Glutamatergic neuron (in vitro differentiated cells): ENCODE results near the gene INPP5F. TPM values are rescaled to one million over a fixed set of nuclear protein-coding genes. Genes with fewer than 3 reads are reported as not detected.

Experiments
- DNase-seq: peaks from one replicate; pipeline ENCODE4 v3.0.0; 2022
- H3K27ac Mint-ChIP-seq: one replicate; pipeline ENCODE4 v1.8.0; 2020; ENCODE audit warnings: mild to moderate bottlenecking, mixed read lengths, inconsistent platforms; ENCODE audit not compliant: unreplicated experiment
- H3K27me3 Mint-ChIP-seq: one replicate; pipeline ENCODE4 v1.8.0; 2020; ENCODE audit warnings: mild to moderate bottlenecking, moderate library complexity, mixed read lengths, inconsistent platforms; ENCODE audit not compliant: unreplicated experiment
- H3K36me3 Mint-ChIP-seq: one replicate; pipeline ENCODE4 v1.8.0; 2020; ENCODE audit warnings: mild to moderate bottlenecking, mixed read lengths, inconsistent platforms; ENCODE audit not compliant: unreplicated experiment
- H3K4me1 Mint-ChIP-seq: one replicate; pipeline ENCODE4 v1.8.0; 2020; ENCODE audit warnings: mild to moderate bottlenecking, low read depth, mixed read lengths, inconsistent platforms; ENCODE audit not compliant: unreplicated experiment
- H3K4me3 Mint-ChIP-seq: one replicate; pipeline ENCODE4 v1.8.0; 2020; ENCODE audit warnings: mild to moderate bottlenecking, mixed read lengths, inconsistent platforms; ENCODE audit not compliant: unreplicated experiment
- H3K9me3 Mint-ChIP-seq: one replicate; pipeline ENCODE4 v1.8.0; 2020; ENCODE audit warnings: mild to moderate bottlenecking, moderate library complexity, mixed read lengths, inconsistent platforms; ENCODE audit not compliant: unreplicated experiment
- total RNA-seq: library from RNA; stranded (reverse); fragmentation: NEBNext Ultra II Directional; extraction: Animal tissue kit (Norgen Biotek cat#: 25700); gene quantifications from one replicate; pipeline ENCODE4 v1.2.1, GENCODE V29; 2021; ENCODE audit not compliant: unreplicated experiment
- TF ChIP-seq, protein P1 (sequence below): fragments of 200-600 bp; sonication (generic); IDR thresholded peaks from one replicate; pipeline ENCODE4 v1.5.0; 2021; ENCODE audit not compliant: partially characterized antibody, unreplicated experiment

The INPP5F gene
- total RNA-seq, 1 donor from 2014 or later: 186 TPM

DNA sequence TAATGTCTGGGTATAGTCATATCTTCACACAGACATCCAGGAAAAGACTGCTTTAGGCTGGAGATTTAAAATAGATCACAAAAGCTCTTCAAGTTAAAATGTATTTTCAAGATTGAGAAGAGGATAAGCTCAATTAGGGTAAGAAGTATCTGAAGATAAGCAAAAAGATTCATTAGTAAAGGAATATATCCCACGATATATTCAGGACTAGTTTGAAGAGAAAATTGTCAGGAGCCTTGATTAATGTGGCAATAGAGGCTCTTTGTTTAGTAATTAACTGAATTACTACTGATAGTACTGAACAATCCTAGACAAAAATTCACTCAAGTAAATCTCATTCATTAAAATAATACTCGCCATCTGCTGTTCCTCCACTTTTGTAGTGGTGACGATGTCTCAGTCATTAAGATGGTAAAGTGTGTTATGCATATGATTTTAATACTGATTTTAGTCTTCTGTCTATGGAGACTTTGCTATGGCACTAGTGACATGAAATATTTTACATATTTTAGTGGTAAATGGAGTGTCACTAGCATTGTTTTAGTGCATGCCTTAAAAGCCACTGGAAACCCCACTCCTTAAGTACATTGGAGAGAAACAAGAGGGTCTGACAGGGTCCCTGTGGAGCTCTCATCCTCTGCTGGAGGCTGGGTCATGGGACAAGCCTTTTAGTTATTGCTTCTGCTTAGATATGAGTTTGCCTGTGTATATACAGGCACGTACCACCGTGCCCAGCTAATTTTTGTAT is 32.8 kb downstream of the INPP5F start:
- H3K27me3 Mint-ChIP-seq: peaks cover 9% of the 10 kb centered on the region
- DNase-seq: no peak
- TF ChIP-seq, protein P1, sequence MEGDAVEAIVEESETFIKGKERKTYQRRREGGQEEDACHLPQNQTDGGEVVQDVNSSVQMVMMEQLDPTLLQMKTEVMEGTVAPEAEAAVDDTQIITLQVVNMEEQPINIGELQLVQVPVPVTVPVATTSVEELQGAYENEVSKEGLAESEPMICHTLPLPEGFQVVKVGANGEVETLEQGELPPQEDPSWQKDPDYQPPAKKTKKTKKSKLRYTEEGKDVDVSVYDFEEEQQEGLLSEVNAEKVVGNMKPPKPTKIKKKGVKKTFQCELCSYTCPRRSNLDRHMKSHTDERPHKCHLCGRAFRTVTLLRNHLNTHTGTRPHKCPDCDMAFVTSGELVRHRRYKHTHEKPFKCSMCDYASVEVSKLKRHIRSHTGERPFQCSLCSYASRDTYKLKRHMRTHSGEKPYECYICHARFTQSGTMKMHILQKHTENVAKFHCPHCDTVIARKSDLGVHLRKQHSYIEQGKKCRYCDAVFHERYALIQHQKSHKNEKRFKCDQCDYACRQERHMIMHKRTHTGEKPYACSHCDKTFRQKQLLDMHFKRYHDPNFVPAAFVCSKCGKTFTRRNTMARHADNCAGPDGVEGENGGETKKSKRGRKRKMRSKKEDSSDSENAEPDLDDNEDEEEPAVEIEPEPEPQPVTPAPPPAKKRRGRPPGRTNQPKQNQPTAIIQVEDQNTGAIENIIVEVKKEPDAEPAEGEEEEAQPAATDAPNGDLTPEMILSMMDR: no peak
- no peaks in the 10 kb centered on the region for H3K36me3 Mint-ChIP-seq
- peak overlapping the region; percentile 24 for H3K27ac Mint-ChIP-seq
- no peaks in the 10 kb centered on the region for H3K9me3 Mint-ChIP-seq
- H3K4me3 Mint-ChIP-seq: no peak overlapping the region
- peaks cover 32% of the 10 kb centered on the region for H3K4me1 Mint-ChIP-seq

DNA sequence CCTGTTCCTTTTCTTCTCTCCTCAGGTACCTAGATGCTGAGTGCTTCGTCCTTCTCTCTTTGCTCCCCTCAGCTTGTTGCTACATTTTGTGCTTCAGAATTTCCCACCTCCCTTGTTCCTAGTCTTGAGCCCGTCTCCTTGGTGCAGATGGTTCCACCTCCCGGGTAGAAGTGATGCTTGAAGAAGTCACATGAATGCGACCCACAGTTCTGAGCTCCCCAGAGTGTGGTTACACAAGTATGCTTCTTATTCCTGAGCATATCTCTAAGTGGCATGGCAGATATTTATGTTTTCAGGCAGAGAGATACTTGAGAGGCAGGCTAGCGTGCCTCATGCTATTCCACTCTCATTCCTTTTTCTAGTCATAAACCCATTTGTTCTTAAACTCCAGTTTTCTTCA is 34.0 kb downstream of the INPP5F start:
- H3K4me1 Mint-ChIP-seq: peaks cover 25% of the 10 kb centered on the region
- H3K36me3 Mint-ChIP-seq: no peaks in the 10 kb centered on the region
- H3K9me3 Mint-ChIP-seq: no peaks in the 10 kb centered on the region
- H3K4me3 Mint-ChIP-seq: no peak overlapping the region
- DNase-seq: no peak
- peak overlapping the region; percentile 22 for H3K27ac Mint-ChIP-seq
- TF ChIP-seq, protein P1: no peak
- peaks cover 6% of the 10 kb centered on the region for H3K27me3 Mint-ChIP-seq

DNA sequence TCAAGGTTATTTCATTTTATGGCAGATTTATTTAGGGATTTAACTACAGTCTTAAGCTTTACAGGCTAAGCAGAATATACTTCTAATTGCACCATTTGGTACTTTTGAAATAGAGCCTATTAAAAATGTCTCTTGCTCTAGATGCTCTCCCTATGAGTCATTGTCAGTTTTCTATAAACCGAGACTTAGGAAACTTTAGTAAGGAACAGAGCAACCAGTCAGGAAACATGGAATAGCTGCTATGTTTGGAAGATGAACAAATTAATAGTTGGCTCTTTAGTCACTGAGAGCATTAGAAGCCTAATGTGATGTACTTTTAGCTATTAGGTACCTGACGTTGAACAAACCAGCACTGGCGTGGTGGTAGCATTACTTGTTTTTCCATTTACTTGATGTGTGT is 35.3 kb downstream of the INPP5F start:
- TF ChIP-seq, protein P1: no peak
- H3K4me1 Mint-ChIP-seq: peaks cover 21% of the 10 kb centered on the region
- no peak overlapping the region for H3K27ac Mint-ChIP-seq
- H3K9me3 Mint-ChIP-seq: no peaks in the 10 kb centered on the region
- DNase-seq: no peak
- H3K36me3 Mint-ChIP-seq: no peaks in the 10 kb centered on the region
- H3K27me3 Mint-ChIP-seq: peaks cover 6% of the 10 kb centered on the region
- H3K4me3 Mint-ChIP-seq: no peak overlapping the region

DNA sequence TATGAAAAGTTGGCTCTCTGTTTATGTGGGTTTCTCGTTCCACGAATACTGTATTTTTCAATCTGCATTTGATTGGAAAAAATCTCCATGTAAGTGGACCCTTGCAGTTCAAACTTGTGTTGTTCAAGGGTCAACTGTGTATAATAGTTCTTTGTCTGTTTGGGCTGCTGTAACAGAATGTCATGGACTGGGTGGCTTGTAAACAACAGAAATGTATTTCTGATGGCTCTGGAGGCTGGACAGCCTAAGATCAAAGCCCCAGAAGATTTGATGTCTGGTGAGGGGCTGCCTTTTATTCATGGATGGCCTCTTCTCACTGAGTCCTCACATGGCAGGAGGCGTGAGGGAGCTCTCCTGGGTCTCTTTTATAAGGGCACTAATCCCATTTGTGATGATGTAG is 36.2 kb downstream of the INPP5F start:
- Mint-ChIP-seq H3K4me1 (peaks cover 21% of the 10 kb centered on the region), H3K27ac (peak overlapping the region; percentile 21), H3K36me3 (no peaks in the 10 kb centered on the region), H3K27me3 (peaks cover 6% of the 10 kb centered on the region), H3K4me3 (no peak overlapping the region), H3K9me3 (no peaks in the 10 kb centered on the region)
- TF ChIP-seq, protein P1: no peak
- no peak for DNase-seq
